Naive thymus-derived CD4-positive, alpha-beta T cell (primary cell): ENCODE results near the gene CLEC2B. TPM values are rescaled to one million over a fixed set of nuclear protein-coding genes. Genes with fewer than 3 reads are reported as not detected.
A peak's percentile ranks its signal among the peaks of the same experiment; 100 is the strongest.

Source experiments
- ATAC-seq: fragments of 150-1000 bp; cut with Tn5 transposase; 2 replicates; pipeline ENCODE4 v1.10.0; 2021; ENCODE audit warnings: mild to moderate bottlenecking, moderate library complexity
- CTCF ChIA-PET: fragments of 350-600 bp; sonication (Branson Sonifier 250); formaldehyde crosslinking; loops from one replicate; lab custom pipeline; 2021; ENCODE audit warnings: antibody characterized with exemption; lab: Charles Lee
- POLR2A ChIA-PET: fragments of 350-600 bp; sonication (Branson Sonifier 250); formaldehyde crosslinking; loops from one replicate; lab custom pipeline; 2021; ENCODE audit warnings: antibody characterized with exemption, inconsistent platforms; lab: Charles Lee
- DNase-seq, 9 donors: peaks; one replicate each; pipeline versions ENCODE4 v3.0.0 to v3.0.0-alpha.2; 2020 to 2022; ENCODE audit warnings: mixed read lengths in 1 of 9
- H3K27ac ChIP-seq: one replicate; pipeline ENCODE4 v1.7.0; 2013; ENCODE audit warnings: mild to moderate bottlenecking, low read depth, low read length, moderate library complexity
- H3K27me3 ChIP-seq, 2 donors: one replicate each; pipeline ENCODE4 v1.7.0; 2013; ENCODE audit warnings: low read length in 2 of 2, mild to moderate bottlenecking in 2 of 2, moderate library complexity in 2 of 2; ENCODE audit not compliant: control insufficient read depth in 2 of 2, insufficient read depth in 2 of 2
- H3K36me3 ChIP-seq, 3 experiments: 1 replicate in 2 of 3; 2 replicates in 1 of 3; pipeline ENCODE4 v1.7.0; 2013; ENCODE audit warnings: low read length in 3 of 3, mild to moderate bottlenecking in 3 of 3, moderate library complexity in 1 of 3; ENCODE audit not compliant: insufficient read depth in 3 of 3, control insufficient read depth in 2 of 3
- H3K4me1 ChIP-seq, 2 donors: one replicate each; pipeline ENCODE4 v1.7.0; 2013; ENCODE audit warnings: low read length in 2 of 2, mild to moderate bottlenecking in 2 of 2, moderate library complexity in 1 of 2; ENCODE audit not compliant: control insufficient read depth in 2 of 2, insufficient read depth in 2 of 2
- H3K4me3 ChIP-seq: 2 replicates; pipeline ENCODE4 v1.7.0; 2013; ENCODE audit warnings: mild to moderate bottlenecking, low read length
- H3K9me3 ChIP-seq, 3 experiments: 1 replicate in 2 of 3; 2 replicates in 1 of 3; pipeline ENCODE4 v1.7.0; 2013; ENCODE audit warnings: low read length in 3 of 3; ENCODE audit not compliant: control insufficient read depth in 2 of 3
- H3K27ac Mint-ChIP-seq, 9 donors: one replicate each; pipeline ENCODE4 v1.8.0; 2020 to 2022; ENCODE audit warnings: mixed read lengths in 9 of 9, mild to moderate bottlenecking in 8 of 9, moderate library complexity in 5 of 9, inconsistent platforms in 2 of 9
- H3K27me3 Mint-ChIP-seq, 5 donors: one replicate each; pipeline ENCODE4 v1.8.0; 2021 to 2022; ENCODE audit warnings: mixed read lengths in 5 of 5, mild to moderate bottlenecking in 1 of 5
- H3K36me3 Mint-ChIP-seq, 5 donors: one replicate each; pipeline ENCODE4 v1.8.0; 2020 to 2022; ENCODE audit warnings: mixed read lengths in 5 of 5, mild to moderate bottlenecking in 3 of 5, inconsistent platforms in 1 of 5
- H3K4me1 Mint-ChIP-seq, 7 donors: one replicate each; pipeline ENCODE4 v1.8.0; 2020 to 2022; ENCODE audit warnings: mixed read lengths in 7 of 7, mild to moderate bottlenecking in 3 of 7, inconsistent platforms in 1 of 7
- H3K4me3 Mint-ChIP-seq, 10 donors: one replicate each; pipeline ENCODE4 v1.8.0; 2020 to 2022; ENCODE audit warnings: mild to moderate bottlenecking in 10 of 10, mixed read lengths in 10 of 10, moderate library complexity in 6 of 10, inconsistent platforms in 2 of 10
- H3K9me3 Mint-ChIP-seq, 11 donors: one replicate each; pipeline ENCODE4 v1.8.0; 2020 to 2022; ENCODE audit warnings: mixed read lengths in 11 of 11, mild to moderate bottlenecking in 4 of 11, inconsistent platforms in 1 of 11, moderate library complexity in 1 of 11
- intact Hi-C, 2 donors: fragments of 100-400 bp; cut with micrococcal nuclease; formaldehyde crosslinking; loops; one replicate each; pipeline ENCODE4 v1.15.1; 2023
- polyA plus RNA-seq, 2 donors: library from polyadenylated mRNA; unstranded; fragments of 300-500 nt; fragmentation: Illumina TruSeq; gene quantifications; one replicate each; pipeline ENCODE4 v1.2.3, GENCODE V29; 2021
- total RNA-seq, 6 experiments: library from RNA in 5 of 6; stranded (reverse) in 5 of 6; gene quantifications; 1 replicate in 5 of 6; 2 replicates in 1 of 6; pipeline ENCODE4 v1.2.3 and lab custom pipeline; 2021 to 2026

Gene CLEC2B
- total and polyA plus RNA-seq, 7 experiments from 2014 or later, result 22.1 to 86.8 (median 71.7) TPM

- H3K4me3 ChIP-seq, result no peak overlapping the region
- POLR2A ChIA-PET, result interaction anchor here (1.1 to 5.7 kb wide), 4 partner anchors 18 to 43 kb away, joined by 3 to 47 read pairs (median 16); partner anchors contain the start of gene CLEC2B
- no peak for DNase-seq
- peaks cover 16 to 48% (median 40%) of the 10 kb centered on the region in 7 donors for H3K4me1 Mint-ChIP-seq
- peak overlapping the region in 4 of 9 donors; percentile 25 to 98 (median 59) for H3K27ac Mint-ChIP-seq
- ATAC-seq, result no peak
- peaks cover 9 to 20% of the 10 kb centered on the region in 2 donors for H3K4me1 ChIP-seq
- H3K27ac ChIP-seq, result no peak overlapping the region
- peak overlapping the region in 2 of 10 donors; percentile 24 to 76 for H3K4me3 Mint-ChIP-seq
- H3K36me3 ChIP-seq, result no peaks in the 10 kb centered on the region
- peaks cover 9 to 59% (median 27%) of the 10 kb centered on the region in 11 donors for H3K9me3 Mint-ChIP-seq
- H3K36me3 Mint-ChIP-seq, result peaks cover 5 to 74% (median 16%) of the 10 kb centered on the region in 5 donors
- H3K27me3 Mint-ChIP-seq, result no peaks in the 10 kb centered on the region
- H3K27me3 ChIP-seq, result no peaks in the 10 kb centered on the region
- H3K9me3 ChIP-seq, result peaks cover 0 to 24% (median 8%) of the 10 kb centered on the region in 3 experiments
- intact Hi-C loops, result loop anchor here (1.0 to 5.0 kb wide), 4 partner anchors 17 to 93 kb away; partner anchors contain the start of gene CLEC2B (in 2 of the 2)
- CTCF ChIA-PET, result no interaction called here
Measured at GRCh38 chr12:9907769-9908168, 38.6 kb upstream of the CLEC2B start.

- DNase-seq (peak in 8 of 9 donors; percentile 26 to 68 (median 47)), ATAC-seq (peak; percentile 96)
- H3K4me1 ChIP-seq, result peaks cover 9 to 20% of the 10 kb centered on the region in 2 donors
- no peaks in the 10 kb centered on the region for H3K27me3 ChIP-seq
- H3K27me3 Mint-ChIP-seq, result peaks cover 0 to under 1% (median 0%) of the 10 kb centered on the region in 5 donors
- H3K9me3 ChIP-seq, result peaks cover 0 to 33% (median 8%) of the 10 kb centered on the region in 3 experiments
- intact Hi-C loops, result loop anchor here (1.0 to 5.0 kb wide), 4 partner anchors 18 to 93 kb away; partner anchors contain the start of gene CLEC2B (in 2 of the 2)
- H3K36me3 Mint-ChIP-seq, result peaks cover 7 to 73% (median 19%) of the 10 kb centered on the region in 5 donors
- H3K27ac Mint-ChIP-seq, result peak overlapping the region; percentile 74 to 98 (median 83)
- ChIA-PET POLR2A (interaction anchor here (0.6 to 5.7 kb wide), 11 partner anchors 10 to 250 kb away, joined by 3 to 47 read pairs (median 4); partner anchors contain the start of gene CLEC2B), CTCF (interaction anchor here (0.6 to 1.3 kb wide), 7 partner anchors 11 to 246 kb away, joined by 3 to 5 read pairs (median 3); no protein-coding TSS in a partner anchor)
- H3K4me3 Mint-ChIP-seq, result peak overlapping the region; percentile 48 to 77 (median 68)
- peaks cover 9 to 59% (median 31%) of the 10 kb centered on the region in 11 donors for H3K9me3 Mint-ChIP-seq
- peak overlapping the region; percentile 51 for H3K27ac ChIP-seq
- H3K4me1 Mint-ChIP-seq, result peaks cover 16 to 45% (median 36%) of the 10 kb centered on the region in 7 donors
- no peak overlapping the region for H3K4me3 ChIP-seq
- H3K36me3 ChIP-seq, result no peaks in the 10 kb centered on the region
Measured at GRCh38 chr12:9906873-9907272, 37.7 kb upstream of the CLEC2B start.

GRCh38 chr12:9902539-9903228, 33.5 kb upstream of the CLEC2B start:
- CTCF ChIA-PET, result no interaction called here
- Histone ChIP-seq H3K4me3 (no peak overlapping the region), H3K27ac (no peak overlapping the region), H3K27me3 (no peaks in the 10 kb centered on the region), H3K4me1 (peaks cover 9 to 20% of the 10 kb centered on the region in 2 donors), H3K36me3 (no peaks in the 10 kb centered on the region), H3K9me3 (peaks cover 0 to 10% (median 0%) of the 10 kb centered on the region in 3 experiments)
- Mint-ChIP-seq H3K27me3 (peaks cover 0 to 9% (median 0%) of the 10 kb centered on the region in 5 donors), H3K36me3 (peaks cover 0 to 44% (median 7%) of the 10 kb centered on the region in 5 donors), H3K27ac (peak overlapping the region in 1 of 9 donors; percentile 25), H3K4me3 (no peak overlapping the region), H3K4me1 (peaks cover 14 to 32% (median 25%) of the 10 kb centered on the region in 7 donors), H3K9me3 (peaks cover 0 to 40% (median 14%) of the 10 kb centered on the region in 11 donors)
- DNase-seq (no peak), ATAC-seq (no peak)
- POLR2A ChIA-PET, result no interaction called here
- intact Hi-C loops, result no loop called here

GRCh38 chr12:9900930-9901329, 31.8 kb upstream of the CLEC2B start:
- CTCF ChIA-PET, result interaction anchor here (0.7 to 1.0 kb wide), 2 partner anchors 24 to 252 kb away, joined by 3 read pairs; no protein-coding TSS in a partner anchor
- Mint-ChIP-seq H3K4me1 (peaks cover 3 to 15% (median 9%) of the 10 kb centered on the region in 7 donors), H3K4me3 (no peak overlapping the region), H3K36me3 (peaks cover 0 to 29% (median 7%) of the 10 kb centered on the region in 5 donors), H3K9me3 (peaks cover 0 to 40% (median 14%) of the 10 kb centered on the region in 11 donors), H3K27ac (no peak overlapping the region), H3K27me3 (peaks cover 0 to 13% (median 0%) of the 10 kb centered on the region in 5 donors)
- H3K27me3 ChIP-seq, result no peaks in the 10 kb centered on the region
- H3K4me1 ChIP-seq, result peaks cover 1 to 5% of the 10 kb centered on the region in 2 donors
- ATAC-seq, result no peak
- POLR2A ChIA-PET, result interaction anchor here (0.7 to 1.4 kb wide), 2 partner anchors 29 to 294 kb away, joined by 3 to 4 read pairs; no protein-coding TSS in a partner anchor
- no peak overlapping the region for H3K27ac ChIP-seq
- H3K9me3 ChIP-seq, result peaks cover 0 to 10% (median 0%) of the 10 kb centered on the region in 3 experiments
- no peak for DNase-seq
- no peak overlapping the region for H3K4me3 ChIP-seq
- intact Hi-C loops, result no loop called here
- no peaks in the 10 kb centered on the region for H3K36me3 ChIP-seq

GRCh38 chr12:9899209-9899608, 30.1 kb upstream of the CLEC2B start:
- Mint-ChIP-seq H3K9me3 (peaks cover 0 to 36% (median 14%) of the 10 kb centered on the region in 11 donors), H3K4me3 (no peak overlapping the region), H3K4me1 (peaks cover 0 to 10% (median 3%) of the 10 kb centered on the region in 7 donors), H3K27me3 (peaks cover 0 to 21% (median 0%) of the 10 kb centered on the region in 5 donors), H3K27ac (no peak overlapping the region), H3K36me3 (peaks cover 0 to 18% (median 7%) of the 10 kb centered on the region in 5 donors)
- Histone ChIP-seq H3K27me3 (no peaks in the 10 kb centered on the region), H3K4me3 (no peak overlapping the region), H3K4me1 (no peaks in the 10 kb centered on the region), H3K27ac (no peak overlapping the region), H3K36me3 (no peaks in the 10 kb centered on the region), H3K9me3 (peaks cover 0 to 10% (median 0%) of the 10 kb centered on the region in 3 experiments)
- POLR2A ChIA-PET, result interaction anchor here (0.6 kb wide), 1 partner anchor 262 kb away, joined by 3 read pairs; no protein-coding TSS in a partner anchor
- CTCF ChIA-PET, result no interaction called here
- no peak for DNase-seq
- intact Hi-C loops, result loop anchor here in 1 of 2 donors (5.0 kb wide), 1 partner anchor 1823 kb away; no protein-coding TSS in a partner anchor
- ATAC-seq, result no peak

GRCh38 chr12:9897535-9897934, 28.4 kb upstream of the CLEC2B start:
- Histone ChIP-seq H3K4me3 (no peak overlapping the region), H3K36me3 (no peaks in the 10 kb centered on the region), H3K27ac (no peak overlapping the region), H3K4me1 (no peaks in the 10 kb centered on the region), H3K27me3 (no peaks in the 10 kb centered on the region), H3K9me3 (peaks cover 0 to 6% (median 0%) of the 10 kb centered on the region in 3 experiments)
- ChIA-PET CTCF (no interaction called here), POLR2A (interaction anchor here (0.7 kb wide), 1 partner anchor 18 kb away, joined by 5 read pairs; no protein-coding TSS in a partner anchor)
- Mint-ChIP-seq H3K9me3 (peaks cover 0 to 20% (median 6%) of the 10 kb centered on the region in 11 donors), H3K36me3 (peaks cover 0 to 6% (median under 1%) of the 10 kb centered on the region in 5 donors), H3K4me1 (peaks cover 0 to 10% (median 4%) of the 10 kb centered on the region in 7 donors), H3K27ac (no peak overlapping the region), H3K27me3 (peaks cover 0 to 29% (median 0%) of the 10 kb centered on the region in 5 donors), H3K4me3 (no peak overlapping the region)
- intact Hi-C loops, result loop anchor here in 1 of 2 donors (5.0 kb wide), 1 partner anchor 1825 kb away; no protein-coding TSS in a partner anchor
- ATAC-seq (no peak), DNase-seq (no peak)
